Fibroblast of lung (primary cell): ENCODE measurements around the gene MOB1B.

Source experiments
- EZH2 ChIP-seq: IDR thresholded peaks from 2 replicates; pipeline ENCODE4 v1.5.1; 2012; ENCODE audit warnings: low read length, control low read depth, mild to moderate bottlenecking; ENCODE audit errors: missing control alignments
- TF ChIP-seq, protein P1 (sequence below), 2 donors: IDR thresholded peaks in 1 of 2; conservative IDR thresholded peaks in 1 of 2; 1 replicate in 1 of 2; 2 replicates in 1 of 2; pipeline ENCODE4 v1.5.1; 2011 to 2012; ENCODE audit warnings: low read length in 2 of 2, control low read depth in 1 of 2, inconsistent platforms in 1 of 2, low read depth in 1 of 2, mild to moderate bottlenecking in 1 of 2

DNA sequence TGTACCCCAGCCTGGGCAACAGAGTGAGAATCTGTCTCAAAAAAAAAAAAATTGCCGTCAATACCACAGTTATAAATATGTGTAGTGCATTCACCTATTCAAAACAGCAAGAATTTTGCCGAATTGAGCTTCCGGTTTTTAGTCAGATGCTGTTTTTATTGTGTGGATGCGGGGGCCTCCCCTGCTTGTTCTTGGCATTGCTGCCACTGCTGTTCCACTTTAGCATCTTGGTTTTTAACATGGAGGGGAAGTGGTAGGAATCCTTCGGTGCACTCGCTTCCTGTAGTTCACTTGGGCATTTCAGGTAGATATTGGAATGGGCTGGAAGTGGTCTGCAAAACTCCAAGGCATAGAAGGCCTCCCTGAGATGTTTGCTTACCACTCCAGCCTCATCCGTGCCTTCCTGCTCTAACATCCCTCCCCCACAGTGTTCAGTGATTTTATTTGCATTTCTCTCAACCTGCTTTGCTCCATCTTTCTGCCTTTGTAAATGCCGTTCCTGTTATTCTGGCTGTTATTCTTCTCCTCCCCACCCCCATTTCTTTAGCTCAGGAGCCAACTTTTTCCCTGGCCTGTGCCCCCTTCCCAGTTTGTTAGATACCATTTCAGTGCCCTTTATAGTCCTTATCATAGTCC is 25.5 kb downstream of the MOB1B start:
- TF ChIP-seq EZH2 = no peak
- TF ChIP-seq, protein P1, sequence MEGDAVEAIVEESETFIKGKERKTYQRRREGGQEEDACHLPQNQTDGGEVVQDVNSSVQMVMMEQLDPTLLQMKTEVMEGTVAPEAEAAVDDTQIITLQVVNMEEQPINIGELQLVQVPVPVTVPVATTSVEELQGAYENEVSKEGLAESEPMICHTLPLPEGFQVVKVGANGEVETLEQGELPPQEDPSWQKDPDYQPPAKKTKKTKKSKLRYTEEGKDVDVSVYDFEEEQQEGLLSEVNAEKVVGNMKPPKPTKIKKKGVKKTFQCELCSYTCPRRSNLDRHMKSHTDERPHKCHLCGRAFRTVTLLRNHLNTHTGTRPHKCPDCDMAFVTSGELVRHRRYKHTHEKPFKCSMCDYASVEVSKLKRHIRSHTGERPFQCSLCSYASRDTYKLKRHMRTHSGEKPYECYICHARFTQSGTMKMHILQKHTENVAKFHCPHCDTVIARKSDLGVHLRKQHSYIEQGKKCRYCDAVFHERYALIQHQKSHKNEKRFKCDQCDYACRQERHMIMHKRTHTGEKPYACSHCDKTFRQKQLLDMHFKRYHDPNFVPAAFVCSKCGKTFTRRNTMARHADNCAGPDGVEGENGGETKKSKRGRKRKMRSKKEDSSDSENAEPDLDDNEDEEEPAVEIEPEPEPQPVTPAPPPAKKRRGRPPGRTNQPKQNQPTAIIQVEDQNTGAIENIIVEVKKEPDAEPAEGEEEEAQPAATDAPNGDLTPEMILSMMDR (conservative IDR thresholded peaks at IDR 0.05 in 1 of 2, IDR thresholded peaks at IDR 0.05 in 1 of 2; ENCODE audit: low read depth in 1 of 2, low read length in 2 of 2) = no peak
